DMS53 (cell line): ENCODE data around the gene KCNS1.
A peak's percentile ranks its signal among the peaks of the same experiment; 100 is the strongest.

Experiments used
- DNase-seq: peaks from one replicate; lab custom pipeline; 2025; lab: John Stamatoyannopoulos, UW

Gene KCNS1

DNA sequence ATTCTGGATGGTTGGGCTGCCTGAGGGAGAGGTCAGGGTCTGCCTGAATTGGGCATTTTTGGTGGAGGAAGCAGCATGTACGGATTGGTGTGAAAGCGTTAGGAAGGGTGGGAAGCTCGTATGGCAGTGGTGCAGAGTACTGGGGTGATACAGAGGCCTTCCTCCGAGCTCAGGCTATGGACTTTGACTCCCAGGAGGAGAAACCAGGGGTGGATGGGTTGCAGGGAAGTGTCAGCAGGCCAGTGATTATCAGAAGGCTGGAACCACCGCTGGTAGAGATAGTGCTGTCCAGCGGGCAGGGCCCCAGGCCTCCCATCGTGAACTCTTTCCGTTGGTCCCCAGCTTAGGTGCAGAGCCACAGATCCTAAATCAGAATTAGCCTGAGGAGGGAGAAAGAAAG lies 8.7 kb upstream of the KCNS1 start:
- DNase-seq, result no peak

DNA sequence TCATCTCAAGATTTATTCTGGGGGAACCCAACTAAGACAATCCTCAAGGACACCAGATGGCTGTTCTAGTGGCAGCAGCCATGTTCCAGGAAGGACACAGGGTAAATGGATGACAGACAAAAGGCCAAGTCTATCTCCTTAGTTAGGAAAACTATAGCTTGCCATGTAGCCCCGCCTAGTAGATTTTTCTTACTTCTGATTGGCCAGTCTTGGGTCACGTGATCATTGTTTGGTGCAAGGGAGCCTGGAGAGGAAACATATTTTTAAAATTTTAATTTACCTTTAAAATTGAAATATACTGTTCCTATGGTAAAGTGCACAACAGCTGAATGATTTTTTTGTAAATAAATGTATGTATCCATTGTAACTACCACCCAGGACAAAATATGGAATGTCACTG lies 4.4 kb upstream of the KCNS1 start:
- DNase-seq, result no peak

DNA sequence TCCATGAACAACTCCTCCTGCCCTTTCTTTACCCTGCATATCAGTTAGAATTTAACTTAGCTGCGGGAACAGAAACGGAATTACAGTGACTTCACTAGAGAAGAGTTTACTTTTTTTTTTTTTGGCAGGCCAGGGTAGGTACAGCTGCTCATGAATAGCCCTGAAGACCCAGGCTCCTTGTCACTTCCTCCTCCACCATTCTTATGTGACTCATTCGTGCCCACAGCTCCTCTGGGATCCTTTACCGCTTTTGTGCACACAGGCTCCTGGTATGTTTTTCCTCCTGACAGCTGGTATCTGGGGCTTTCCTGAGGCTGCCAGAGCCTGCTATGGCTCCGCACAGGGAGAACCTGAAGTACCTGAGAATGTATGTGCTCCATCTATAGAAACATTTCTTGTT lies 3.9 kb upstream of the KCNS1 start:
- peak; percentile 38 for DNase-seq

DNA sequence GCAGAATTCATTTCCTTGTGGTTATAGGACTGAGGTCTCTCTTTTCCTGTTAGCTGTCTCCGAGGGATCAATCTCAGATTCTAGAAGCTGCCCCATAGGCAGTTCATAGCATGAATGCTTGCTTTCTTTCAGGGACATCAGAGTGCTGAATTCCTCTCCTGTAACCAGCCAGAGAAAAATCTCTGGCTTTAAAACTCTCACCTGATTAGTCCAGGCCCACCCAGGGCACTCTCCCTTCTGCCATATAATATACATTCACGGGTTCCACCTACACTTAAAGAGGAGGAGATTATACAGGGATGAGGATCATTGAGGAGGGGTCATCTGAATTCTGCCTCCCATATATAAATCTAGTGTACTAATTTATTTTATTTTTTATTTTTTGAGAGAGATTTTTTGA lies 2.1 kb upstream of the KCNS1 start:
- no peak for DNase-seq

DNA sequence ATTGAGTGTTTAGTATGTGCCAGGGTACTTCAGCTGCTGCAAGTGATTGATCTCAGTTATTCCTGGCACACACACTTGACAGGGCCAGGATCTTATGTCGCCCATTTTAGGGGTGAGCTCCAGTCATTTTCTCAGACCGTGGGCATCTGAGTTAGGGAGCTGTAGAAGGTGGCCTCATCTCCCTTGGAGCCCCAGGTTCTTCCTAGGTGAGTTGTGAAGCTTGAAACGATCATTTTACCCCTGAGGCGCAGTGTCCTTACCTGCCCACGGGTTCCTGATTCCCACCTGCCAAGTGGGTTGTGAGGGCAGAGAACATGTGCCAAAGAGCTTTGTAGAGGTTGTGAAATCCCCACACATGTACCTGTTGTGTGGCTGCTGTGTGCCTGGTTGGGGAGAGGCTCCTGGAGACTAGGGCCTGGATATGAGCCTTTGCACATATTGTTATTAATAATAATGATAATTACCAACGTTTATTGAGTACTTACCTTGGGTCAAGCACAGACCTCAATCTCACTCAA lies 465 bp upstream of the KCNS1 start:
- no peak for DNase-seq

DNA sequence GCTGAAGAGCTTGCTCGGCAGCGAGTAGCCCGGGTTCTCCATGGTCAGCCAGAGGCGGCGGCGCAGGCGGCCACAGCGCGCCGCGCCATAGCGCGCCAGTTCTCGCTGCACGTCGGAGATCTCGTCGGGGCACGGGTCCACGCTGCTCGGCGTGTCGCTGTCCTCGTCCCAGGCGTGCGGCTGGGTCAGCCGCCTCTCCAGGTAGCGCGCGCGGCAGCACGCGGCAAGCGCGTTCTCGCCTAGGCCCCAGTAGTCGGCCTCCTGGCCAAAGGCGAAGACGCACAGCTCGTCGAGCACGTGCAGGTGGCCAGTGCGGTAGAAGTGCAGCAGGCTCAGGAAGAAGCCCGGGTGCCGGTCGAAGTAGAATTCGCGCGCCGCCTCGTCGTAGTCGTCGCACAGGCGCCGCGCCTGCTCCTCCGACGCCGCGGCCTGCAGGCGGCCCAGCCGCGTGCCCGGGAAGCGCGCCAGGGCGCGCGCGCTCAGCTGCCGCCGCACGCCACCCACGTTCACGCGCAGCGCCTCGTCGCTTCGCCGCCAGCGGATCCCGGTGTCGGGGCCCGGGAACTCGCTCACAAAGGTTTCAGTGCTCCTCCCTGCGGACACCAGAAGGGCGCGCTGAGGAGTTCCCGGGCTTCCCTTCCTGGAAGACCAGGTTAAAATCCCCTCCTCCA lies 2.7 kb downstream of the KCNS1 start:
- DNase-seq, result no peak

DNA sequence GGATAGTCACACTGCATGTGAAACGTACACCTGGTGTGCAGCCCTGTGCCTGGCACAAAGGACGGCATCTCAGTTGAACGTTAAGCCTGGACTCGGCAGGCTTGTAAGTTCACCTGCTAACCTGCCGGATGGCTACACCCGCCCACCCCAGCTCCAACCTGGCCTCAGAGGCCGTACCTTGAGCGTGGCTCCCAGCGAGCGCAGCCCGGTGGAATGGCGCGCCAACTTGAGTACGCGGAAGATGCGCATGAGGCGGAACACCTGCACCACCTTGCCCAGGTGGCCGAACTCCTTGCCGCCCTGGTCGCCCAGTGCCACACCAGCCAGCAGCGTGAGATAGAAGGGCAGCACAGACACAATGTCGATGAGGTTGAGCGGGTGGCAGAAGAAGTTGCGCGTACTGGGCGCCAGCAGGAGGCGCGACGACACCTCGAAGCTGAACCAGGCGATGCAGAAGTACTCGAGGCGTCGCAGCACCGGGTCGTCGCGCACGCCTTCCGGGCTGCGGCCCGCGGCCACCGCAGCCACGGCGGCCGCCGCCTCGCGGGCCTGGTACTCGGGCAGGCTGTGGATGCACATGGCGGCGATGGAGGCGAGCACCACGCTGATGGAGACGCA lies 3.3 kb downstream of the KCNS1 start:
- peak; percentile 48 for DNase-seq

DNA sequence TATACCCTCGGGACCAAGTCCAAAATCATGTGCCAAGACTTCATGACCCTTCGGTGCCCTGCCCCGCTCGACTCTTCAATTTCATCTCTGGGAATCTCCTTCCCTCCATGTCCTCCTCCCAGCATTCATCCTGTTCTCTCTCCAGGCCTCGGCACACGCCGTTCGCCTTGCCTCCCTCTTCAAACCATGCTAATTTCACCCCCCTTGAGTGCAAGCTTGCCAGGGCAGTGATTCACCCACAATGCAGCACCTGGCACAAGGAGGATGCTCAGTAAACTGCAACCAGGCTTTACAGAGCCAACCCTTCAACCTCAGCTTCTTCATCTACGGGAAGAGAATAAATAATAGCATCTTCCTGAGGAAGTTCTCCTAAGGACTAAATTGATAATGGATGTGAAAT lies 4.1 kb downstream of the KCNS1 start:
- DNase-seq, result no peak

DNA sequence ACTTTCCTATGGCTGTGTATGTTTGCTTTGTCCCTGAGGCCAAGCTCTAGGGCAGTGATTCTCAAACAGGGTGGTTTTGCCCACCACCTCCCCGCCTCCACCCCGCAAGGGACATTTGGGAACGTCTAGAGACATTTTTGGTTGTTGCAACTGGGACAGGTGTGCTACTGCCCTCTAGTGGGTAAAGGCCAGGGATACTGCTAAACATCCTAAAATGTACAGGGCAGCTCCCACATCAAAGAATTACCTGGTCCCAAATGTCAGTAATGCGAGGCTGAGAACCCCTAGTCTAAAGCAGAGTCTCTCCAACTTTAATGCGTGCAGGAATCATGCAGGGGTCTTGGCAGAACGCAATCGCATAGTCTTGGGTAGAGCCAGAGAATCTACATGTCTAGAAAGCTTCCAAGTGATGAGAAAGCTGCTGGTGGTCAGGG lies 5.1 kb downstream of the KCNS1 start:
- DNase-seq, result peak; percentile 75

DNA sequence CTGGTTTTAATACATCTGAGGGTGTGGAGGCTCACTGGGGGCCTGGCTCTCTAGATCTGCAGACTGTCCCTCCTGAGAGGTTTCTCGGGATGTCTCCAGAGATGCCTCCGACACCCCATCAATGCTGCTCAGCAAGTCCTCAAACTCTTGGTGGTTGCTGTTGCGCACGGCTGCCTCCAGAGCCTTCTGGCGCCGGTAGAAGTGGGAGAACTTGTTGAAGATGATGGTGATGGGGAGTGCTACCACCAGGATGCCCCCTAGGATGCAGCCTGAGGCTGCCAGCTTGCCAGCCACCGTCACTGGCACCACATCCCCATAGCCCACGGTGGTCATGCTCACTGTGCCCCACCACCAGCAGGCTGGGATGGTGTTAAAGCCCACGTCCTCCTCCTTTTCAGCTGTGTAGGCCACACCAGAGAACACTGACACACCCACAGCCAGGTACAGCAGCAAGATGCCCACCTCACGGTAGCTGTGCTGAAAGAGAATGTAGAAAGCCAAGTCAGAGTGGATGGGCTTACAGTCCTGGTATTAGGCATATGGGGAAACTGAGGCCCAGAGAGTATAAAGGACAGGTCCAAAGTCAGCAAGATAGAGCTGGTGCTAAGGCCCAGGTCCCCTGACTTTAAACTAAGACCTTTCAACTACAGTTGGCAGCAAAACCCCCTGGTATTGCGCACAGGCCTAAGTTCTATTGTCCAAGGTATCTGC lies 5.9 kb downstream of the KCNS1 start:
- DNase-seq, result no peak

DNA sequence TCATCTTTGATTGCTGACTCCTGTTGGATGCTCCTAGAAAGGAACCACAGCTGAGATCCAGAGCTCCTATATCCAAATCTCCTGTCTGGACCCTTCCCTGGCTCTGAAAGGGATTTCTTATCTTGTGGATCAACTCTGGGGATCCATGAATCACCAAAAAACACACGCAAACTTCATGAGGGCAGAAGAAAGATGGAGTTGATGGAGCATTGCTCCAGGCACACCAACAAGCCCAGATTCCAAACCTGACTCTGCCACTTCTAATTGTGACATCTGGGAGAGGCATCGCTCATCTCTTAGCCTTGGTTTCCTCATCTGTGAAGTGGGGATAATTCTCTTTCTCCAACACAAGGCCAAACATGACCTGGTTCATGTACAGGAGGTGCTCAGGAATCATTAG lies 6.7 kb downstream of the KCNS1 start:
- DNase-seq, result no peak

DNA sequence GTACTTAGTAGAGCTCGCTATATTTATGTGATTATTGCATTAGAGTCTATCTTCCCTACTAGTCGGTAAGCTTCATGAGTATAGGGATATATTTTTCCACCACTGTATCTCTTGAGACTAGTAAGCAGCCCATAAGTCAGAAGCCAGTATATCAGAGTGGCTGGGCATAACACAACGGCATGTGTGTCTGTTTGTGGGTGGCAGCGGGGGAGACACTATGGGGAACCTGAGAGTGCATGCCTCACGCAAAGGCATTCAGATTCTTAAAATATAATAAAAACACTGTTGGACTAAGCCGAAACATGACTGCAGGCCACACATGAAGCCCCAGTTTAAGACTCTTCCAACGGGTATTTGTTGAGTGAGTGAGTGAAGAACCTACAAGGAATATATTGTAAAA lies 8.0 kb downstream of the KCNS1 start:
- no peak for DNase-seq

DNA sequence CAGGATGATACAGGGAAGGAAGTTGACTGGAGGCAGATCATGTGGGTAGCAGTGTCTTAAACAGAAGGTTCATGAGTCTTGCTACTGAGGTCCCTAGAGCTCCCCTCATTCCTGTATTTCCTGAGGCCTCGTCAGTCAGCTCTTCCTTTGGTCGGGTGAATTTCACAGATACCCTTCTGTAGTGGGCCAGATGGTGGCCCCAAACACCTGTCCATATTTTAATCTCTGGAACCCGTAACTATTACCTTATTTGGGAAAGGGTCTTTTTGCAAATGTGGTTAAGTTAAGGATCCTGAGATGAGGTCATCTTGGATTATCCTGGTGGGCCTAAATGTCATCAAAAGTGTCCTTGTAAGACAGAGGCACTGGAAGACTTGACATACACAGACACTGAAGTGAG lies 9.6 kb downstream of the KCNS1 start:
- DNase-seq, result no peak

DNA sequence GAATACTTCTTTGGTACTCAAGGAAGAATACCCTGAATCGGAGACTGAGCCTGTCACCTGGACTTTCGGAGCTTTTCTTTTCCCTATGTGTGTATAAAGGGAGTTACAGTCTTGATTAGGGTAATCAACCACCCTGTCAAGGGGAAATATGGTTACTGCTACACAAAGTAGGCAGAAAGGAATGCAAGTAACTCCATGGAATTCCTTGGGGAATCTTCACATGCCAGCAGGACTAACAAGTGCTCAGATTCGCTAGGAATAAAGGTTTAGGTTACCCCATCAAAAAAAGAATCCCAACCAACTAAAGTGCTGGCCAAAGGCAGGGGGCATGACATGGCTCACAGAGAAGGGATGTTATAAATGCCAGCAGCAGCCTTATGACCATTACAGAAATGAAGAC lies 10.4 kb downstream of the KCNS1 start:
- no peak for DNase-seq

DNA sequence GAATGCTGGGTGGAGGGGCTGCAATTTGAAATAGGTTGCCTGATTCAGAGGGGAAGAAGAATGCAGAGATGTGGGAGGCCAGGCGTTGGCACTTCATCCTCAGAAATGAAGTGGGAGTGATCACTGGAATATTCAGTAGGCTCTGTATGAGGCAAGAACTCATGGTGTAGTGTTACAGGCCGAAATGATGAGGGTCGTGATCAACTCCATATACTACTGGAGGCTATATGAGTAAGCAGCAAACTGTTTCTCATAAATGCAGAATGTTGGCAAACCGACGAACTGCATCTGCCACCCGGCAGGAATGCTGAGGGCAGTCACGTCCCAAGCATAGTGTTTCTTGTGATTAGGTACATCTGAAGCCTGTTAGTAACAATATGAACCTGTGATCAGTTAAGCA lies 12.7 kb downstream of the KCNS1 start:
- DNase-seq, result no peak

DNA sequence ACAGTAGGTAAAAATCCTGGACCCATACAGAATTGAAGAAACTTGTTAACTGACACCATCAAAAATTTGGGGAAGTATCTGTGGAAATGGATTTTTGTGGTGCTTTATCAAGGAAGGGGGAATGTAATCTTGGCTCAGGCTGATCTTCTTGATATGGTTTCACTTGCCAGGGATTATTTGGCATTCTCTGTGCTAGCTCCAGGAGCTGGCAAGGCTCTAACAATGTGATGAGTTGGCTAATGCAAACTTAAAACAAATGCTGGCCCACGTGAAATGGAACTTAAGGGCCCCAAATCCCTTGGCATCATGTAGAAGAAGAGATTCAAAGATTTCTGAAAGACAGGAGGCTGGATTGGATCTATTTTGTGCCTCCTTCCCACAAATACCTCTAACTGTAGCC lies 13.1 kb downstream of the KCNS1 start:
- no peak for DNase-seq

DNA sequence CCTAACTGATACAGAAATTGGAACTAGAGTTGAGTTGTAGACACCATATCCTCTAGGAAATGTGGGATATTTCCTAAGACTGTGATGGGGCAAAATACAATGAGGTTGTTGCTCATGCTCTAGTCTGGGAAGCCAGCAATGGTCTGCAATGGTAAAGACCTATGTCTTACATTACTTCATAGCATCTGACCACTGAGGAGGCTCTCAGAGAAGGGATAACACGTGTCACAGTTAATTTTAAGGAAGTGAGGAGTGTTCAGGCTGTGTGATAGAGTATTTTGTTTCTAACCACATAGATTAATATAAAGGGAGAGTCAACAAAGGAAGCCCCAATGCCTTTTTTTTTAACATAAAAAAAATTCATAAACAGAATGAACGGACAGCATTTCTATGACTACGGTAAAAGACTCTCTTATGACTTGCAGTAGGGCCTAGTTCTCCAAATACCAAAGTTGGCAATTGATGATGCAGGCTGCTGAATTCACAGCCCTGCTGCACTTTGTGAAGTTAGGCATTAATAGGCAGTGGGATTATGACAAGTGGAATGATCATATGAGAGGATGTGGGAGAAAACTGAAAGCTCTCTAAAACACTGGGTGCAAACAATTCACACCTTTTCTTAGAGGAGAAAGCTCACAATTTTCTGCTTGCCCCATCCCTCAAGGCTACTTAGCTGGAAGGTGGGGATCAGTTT lies 13.7 kb downstream of the KCNS1 start:
- DNase-seq, result no peak

DNA sequence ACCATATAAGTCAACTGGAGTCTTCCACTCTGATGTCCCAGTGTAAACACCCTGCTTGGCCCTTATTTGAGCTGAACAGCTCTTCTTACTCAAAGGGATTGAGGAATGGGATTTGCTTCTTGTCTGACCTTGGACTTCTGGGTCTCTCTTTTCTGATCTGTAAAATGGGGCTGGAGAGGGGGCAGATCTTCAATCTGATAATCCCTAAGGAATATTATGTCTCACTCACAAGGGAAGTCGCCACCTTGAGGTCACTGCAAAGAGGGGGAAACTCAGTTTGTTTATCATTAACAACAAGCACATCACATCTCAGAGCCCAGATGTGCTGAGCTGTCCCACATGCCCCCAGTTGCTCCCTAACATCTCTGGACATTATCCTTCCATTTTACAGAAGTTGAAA lies 15.1 kb downstream of the KCNS1 start:
- no peak for DNase-seq

DNA sequence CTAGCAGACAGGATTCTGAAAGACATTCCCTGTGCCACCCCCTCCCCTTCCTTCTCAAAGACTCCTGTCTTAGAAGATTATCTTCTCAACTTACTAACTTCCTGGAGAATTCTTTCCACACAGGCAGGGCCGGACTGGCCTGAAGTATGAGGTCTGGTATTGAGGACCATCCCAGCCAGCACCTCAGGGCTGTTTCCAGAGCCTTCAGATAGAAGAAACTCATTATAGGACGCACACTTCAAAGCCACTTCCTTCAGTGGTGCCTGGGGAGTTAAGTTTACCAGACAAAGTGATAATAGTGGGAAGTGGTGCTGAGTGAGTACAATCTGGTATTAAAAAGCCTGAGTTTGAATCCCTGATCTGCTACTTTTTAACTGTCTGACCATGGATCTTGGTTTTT lies 15.6 kb downstream of the KCNS1 start:
- no peak for DNase-seq

DNA sequence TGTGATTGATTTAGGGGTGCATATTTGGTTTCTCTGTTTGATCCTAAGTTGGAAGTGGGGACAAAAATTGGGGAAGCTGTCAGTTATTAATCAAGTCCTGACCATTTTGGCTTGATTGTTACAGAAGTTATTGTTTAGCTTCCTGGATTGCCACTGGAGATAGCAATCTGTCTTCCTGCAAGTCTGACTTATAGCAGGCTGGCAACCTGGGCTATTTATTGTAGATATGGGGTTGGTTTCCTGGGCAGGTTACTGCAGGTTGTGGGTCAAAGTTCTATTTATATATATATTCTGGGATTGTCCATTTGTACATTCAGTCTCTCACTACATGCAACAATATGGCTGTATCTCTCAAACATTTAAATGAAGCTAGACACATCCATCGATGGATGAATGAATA lies 17.8 kb downstream of the KCNS1 start:
- no peak for DNase-seq

DNA sequence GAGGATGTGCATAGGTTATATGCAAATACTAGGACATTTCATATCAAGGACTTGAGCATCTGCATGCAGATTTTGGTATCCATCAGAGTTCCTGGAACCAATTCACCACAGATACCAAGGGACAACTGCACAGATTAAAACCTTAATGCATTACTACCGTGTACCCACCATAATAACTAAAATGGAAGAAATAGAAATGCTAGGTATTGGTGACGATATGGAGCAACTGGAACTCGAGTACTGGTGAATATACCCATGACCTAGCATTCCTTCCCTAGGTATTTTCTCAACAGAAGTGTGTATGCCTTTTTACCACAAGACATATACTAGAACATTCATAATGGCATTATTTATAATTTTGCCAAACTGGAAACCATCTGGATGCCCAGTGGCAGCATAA lies 18.5 kb downstream of the KCNS1 start:
- DNase-seq, result no peak

DNA sequence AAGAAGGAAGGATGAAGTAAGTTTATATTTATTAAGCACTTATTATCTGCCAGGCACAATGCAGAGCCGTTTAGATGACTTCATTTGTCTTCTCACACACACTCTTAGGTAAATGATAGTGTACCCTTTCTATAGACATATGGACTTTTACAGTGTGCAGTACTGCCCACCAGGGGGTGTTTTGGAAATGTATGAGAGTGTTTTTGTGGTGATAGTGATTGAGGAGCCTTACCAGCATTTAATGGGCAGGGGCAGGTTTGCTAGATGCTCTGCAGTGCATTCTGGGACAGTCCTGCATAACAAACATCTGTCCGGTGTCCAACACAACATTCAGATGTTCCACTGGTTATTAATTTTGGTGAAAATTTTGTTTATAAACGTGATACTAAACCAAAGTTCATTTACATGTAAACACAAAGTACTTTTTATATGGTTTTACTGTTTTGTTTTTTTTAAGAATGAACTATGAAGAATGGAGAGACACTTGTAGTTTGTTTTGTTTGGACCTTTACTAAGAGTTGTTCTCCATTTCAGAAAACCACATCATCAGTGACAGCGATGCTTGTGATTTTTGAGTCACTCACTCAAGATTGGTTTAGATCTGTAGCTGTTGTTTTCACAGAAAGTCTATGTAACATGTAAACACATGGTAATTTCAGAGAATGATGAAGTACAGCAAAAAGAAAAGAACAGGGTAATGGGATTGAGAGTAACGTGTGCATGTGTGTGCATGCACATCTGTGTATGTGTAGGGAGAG lies 19.9 kb downstream of the KCNS1 start:
- DNase-seq, result peak; percentile 53
